Psoas muscle (tissue), 8 donors: ENCODE measurements around the gene CRYM. TPM values are rescaled to one million over a fixed set of nuclear protein-coding genes. Genes with fewer than 3 reads are reported as not detected.

ENCODE experiments used
- ATAC-seq, 4 donors: fragments of 200-7000 bp; cut with Tn5 transposase; one replicate each; pipeline ENCODE4 v1.9.1; 2020; ENCODE audit warnings: moderate library complexity in 3 of 4, mild to moderate bottlenecking in 2 of 4
- DNase-seq, 2 donors: peaks; one replicate each; pipeline ENCODE4 v3.0.0-alpha.2; 2020
- H3K27ac ChIP-seq: fragments of 200-600 bp; one replicate; pipeline ENCODE4 v1.8.0; 2022
- H3K27me3 ChIP-seq, 3 donors: fragments of 200-600 bp in 1 of 3; one replicate each; pipeline versions ENCODE4 v1.6.1 to v1.8.0; 2013 to 2022; ENCODE audit warnings: low read length in 2 of 3, mild to moderate bottlenecking in 2 of 3, moderate library complexity in 1 of 3; ENCODE audit not compliant: insufficient read depth in 3 of 3
- H3K36me3 ChIP-seq, 2 donors: fragments of 200-600 bp in 1 of 2; one replicate each; pipeline versions ENCODE4 v1.6.1 to v1.8.0; 2013 to 2022; ENCODE audit warnings: low read depth in 1 of 2, mild to moderate bottlenecking in 1 of 2, moderate library complexity in 1 of 2; ENCODE audit not compliant: insufficient read depth in 1 of 2
- H3K4me1 ChIP-seq: fragments of 200-600 bp; one replicate; pipeline ENCODE4 v1.8.0; 2022
- H3K4me3 ChIP-seq: fragments of 200-600 bp; one replicate; pipeline ENCODE4 v1.8.0; 2022; ENCODE audit warnings: mild to moderate bottlenecking
- H3K9me3 ChIP-seq: fragments of 200-600 bp; one replicate; pipeline ENCODE4 v1.8.0; 2022
- WGBS, 3 donors: extraction: QIAGEN DNeasy Blood & Tissue Kit; methylation state at CpG; one replicate each; pipeline versions ENCODE4 v1.1.6 to v1.1.7; 2013; 5-methylcytosine and 5-hydroxymethylcytosine counted together
- intact Hi-C, 2 donors: fragments of 100-400 bp; cut with DNase I; formaldehyde crosslinking; loops; one replicate each; pipeline versions ENCODE4 v1.11.0 to v1.14.2; 2022
- polyA plus RNA-seq, 3 donors: library from polyadenylated mRNA; stranded (reverse); fragments of 200-250 nt; gene quantifications; one replicate each; pipeline ENCODE4 v1.2.3, GENCODE V29; 2013
- total RNA-seq, 4 donors: library from RNA; stranded (reverse); fragmentation: NEBNext Ultra II Directional in 2 of 4; extraction: Animal tissue kit (Norgen Biotek cat#: 25700) in 2 of 4; gene quantifications; one replicate each; pipeline versions ENCODE4 v1.2.1 to v1.2.4, GENCODE V29; 2021 to 2023
- TF ChIP-seq, protein P1 (sequence below): fragments of 200-600 bp; IDR thresholded peaks from one replicate; pipeline ENCODE4 v1.8.0; 2022; ENCODE audit warnings: antibody characterized with exemption
- donor health status: healthy with polysubstance abuse.
- donor health status: DM: no; HTN: no; CAD: no; lungs with moderate emphysema.
- donor health status: Bipolar disorder and iron deficiency.
- donor health status: healthy.
- donor health status: DM: yes; HTN: yes; CAD: no.
- donor health status: DM: no; HTN: no; CAD: no.
- donor health status: DM: no; HTN: no; CAD: no.
- donor health status: DM: yes; HTN: yes; CAD: no.

CRYM gene
- total and polyA plus RNA-seq, 7 donors: 0.25 to 33.4 (median 1.6) TPM

DNA sequence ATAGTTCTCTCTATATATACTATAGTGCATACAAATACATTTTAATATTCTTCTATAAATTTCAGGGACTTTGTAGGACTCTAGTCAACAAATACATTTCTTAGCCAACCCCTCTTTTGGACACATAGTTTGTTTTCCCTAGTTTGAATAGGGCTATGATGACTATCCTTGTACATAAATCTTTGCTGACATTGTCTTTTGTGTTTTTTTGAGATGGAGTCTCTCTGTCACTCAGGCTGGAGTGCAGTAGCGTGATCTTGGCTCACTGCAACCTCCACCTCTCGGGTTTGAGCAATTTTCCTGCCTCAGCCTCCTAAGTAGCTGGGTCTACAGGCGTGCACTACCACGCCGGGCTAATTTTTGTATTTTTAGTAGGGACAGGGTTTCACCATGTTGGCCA lies 41.3 kb downstream of the CRYM start:
- Histone ChIP-seq H3K4me1 (no peaks in the 10 kb centered on the region), H3K36me3 (no peaks in the 10 kb centered on the region), H3K9me3 (no peaks in the 10 kb centered on the region), H3K4me3 (no peak overlapping the region), H3K27me3 (no peaks in the 10 kb centered on the region), H3K27ac (no peak overlapping the region)
- DNase-seq: no peak
- 72 to 83% (median 79%) methylated on average over 5 of the region's 5 CpGs for WGBS, 3 donors
- intact Hi-C loops: no loop called here
- no peak for ATAC-seq
- TF ChIP-seq, protein P1, sequence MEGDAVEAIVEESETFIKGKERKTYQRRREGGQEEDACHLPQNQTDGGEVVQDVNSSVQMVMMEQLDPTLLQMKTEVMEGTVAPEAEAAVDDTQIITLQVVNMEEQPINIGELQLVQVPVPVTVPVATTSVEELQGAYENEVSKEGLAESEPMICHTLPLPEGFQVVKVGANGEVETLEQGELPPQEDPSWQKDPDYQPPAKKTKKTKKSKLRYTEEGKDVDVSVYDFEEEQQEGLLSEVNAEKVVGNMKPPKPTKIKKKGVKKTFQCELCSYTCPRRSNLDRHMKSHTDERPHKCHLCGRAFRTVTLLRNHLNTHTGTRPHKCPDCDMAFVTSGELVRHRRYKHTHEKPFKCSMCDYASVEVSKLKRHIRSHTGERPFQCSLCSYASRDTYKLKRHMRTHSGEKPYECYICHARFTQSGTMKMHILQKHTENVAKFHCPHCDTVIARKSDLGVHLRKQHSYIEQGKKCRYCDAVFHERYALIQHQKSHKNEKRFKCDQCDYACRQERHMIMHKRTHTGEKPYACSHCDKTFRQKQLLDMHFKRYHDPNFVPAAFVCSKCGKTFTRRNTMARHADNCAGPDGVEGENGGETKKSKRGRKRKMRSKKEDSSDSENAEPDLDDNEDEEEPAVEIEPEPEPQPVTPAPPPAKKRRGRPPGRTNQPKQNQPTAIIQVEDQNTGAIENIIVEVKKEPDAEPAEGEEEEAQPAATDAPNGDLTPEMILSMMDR: no peak

DNA sequence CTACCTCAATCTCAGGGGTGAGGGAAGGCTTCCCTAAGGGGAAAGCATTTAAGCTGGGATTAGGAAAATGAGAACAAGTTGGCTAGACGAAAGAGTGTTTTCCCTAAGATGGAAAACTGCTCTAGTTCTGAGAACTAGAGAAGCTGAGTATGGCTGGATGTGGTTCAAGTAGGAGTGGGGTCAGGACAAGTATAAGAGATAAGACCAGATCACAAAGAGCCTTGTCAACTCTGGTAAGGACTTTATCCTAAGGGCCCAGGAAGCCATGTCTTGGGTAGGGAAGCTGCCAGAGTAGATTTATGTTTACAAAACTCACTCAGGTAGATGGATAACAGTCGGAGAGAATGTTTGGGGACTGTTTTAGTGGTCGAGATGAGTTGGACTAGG lies 42.9 kb downstream of the CRYM start:
- H3K27ac ChIP-seq: no peak overlapping the region
- no peaks in the 10 kb centered on the region for H3K27me3 ChIP-seq
- no peak for DNase-seq
- ATAC-seq: no peak
- TF ChIP-seq, protein P1: no peak
- no peaks in the 10 kb centered on the region for H3K4me1 ChIP-seq
- intact Hi-C loops: no loop called here
- no peak overlapping the region for H3K4me3 ChIP-seq
- WGBS, 3 donors: 79 to 87% (median 80%) methylated on average over 3 of the region's 3 CpGs
- H3K9me3 ChIP-seq: no peaks in the 10 kb centered on the region
- no peaks in the 10 kb centered on the region for H3K36me3 ChIP-seq

DNA sequence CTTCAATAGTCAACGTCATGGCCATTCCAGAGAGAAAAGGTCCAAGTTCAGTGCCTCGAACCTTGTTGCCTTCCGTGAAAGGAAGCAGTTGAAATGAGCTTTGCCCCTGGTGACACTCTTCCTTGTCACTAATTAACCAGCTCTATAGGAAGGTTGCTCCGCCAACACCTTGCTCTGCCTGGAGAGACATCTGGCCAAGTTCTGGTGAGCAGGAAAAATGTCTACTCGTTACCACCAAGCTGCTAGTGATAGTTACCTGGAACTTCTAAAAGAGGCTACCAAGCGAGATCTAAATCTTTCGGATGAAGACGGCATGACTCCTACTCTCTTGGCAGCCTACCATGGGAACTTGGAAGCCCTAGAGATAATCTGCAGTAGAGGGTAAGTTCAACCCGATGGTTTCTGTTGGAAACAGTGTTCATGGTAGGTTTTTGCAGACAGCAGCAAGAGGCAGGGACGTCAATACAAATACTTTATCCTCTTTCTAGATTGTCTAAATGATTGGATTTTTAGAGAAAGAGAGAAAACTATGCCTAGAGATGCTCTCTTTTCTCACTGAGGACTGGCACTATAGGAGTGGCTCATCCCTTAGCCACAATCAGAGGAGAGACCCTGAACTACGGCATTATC lies 44.5 kb downstream of the CRYM start, which contains the start of gene ANKS4B:
ANKS4B (plus strand) TSS at position 179 of the 630 bp plus-strand sequence; CDS start at position 218, 39 bp downstream.
- no peaks in the 10 kb centered on the region for H3K27me3 ChIP-seq
- H3K4me1 ChIP-seq: no peaks in the 10 kb centered on the region
- WGBS, 3 donors: 62 to 78% (median 70%) methylated on average over 11 of the region's 11 CpGs
- no peaks in the 10 kb centered on the region for H3K36me3 ChIP-seq
- TF ChIP-seq, protein P1: no peak
- DNase-seq: no peak
- H3K9me3 ChIP-seq: no peaks in the 10 kb centered on the region
- intact Hi-C loops: no loop called here
- no peak for ATAC-seq
- no peak within 1 kb of the TSS for H3K27ac ChIP-seq
- no peak within 1 kb of the TSS for H3K4me3 ChIP-seq

GRCh38 chr16:21233045-21233520 lies 45.0 kb downstream of the CRYM start:
- DNase-seq (no peak), ATAC-seq (no peak)
- H3K27ac ChIP-seq: no peak overlapping the region
- TF ChIP-seq, protein P1: no peak
- intact Hi-C loops: no loop called here
- no peaks in the 10 kb centered on the region for H3K4me1 ChIP-seq
- H3K27me3 ChIP-seq: no peaks in the 10 kb centered on the region
- no peak overlapping the region for H3K4me3 ChIP-seq
- no peaks in the 10 kb centered on the region for H3K9me3 ChIP-seq
- 92 to 99% (median 94%) methylated on average over 1 of the region's 1 CpG for WGBS, 3 donors
- no peaks in the 10 kb centered on the region for H3K36me3 ChIP-seq
